ENCODE results near the gene CA11. TPM values are rescaled to one million over a fixed set of nuclear protein-coding genes. Genes with fewer than 3 reads are reported as not detected.
A peak's percentile ranks its signal among the peaks of the same experiment; 100 is the strongest.

The CA11 gene
- total RNA-seq, 2 experiments from 2014 or later, result 12.0 to 14.9 TPM

DNA sequence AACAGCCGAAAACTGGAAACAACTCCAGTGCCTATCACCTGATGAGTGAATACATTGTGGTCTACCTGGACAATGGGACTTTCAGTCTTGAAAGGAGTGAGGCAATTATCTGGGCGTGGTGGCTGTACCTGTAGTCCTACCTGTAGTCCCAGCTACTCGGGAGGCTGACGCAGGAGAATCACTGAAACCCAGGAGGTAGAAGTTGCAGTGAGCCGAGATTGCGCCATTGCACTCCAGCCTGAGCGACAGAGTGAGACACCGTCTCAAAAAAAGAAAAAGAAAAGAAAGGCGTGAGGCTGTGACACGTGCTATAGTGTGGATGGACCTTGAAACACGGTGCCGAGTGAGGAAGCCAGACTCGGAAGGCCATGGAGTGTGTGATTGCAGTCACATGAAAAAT, 30.9 kb upstream of the CA11 start:
- Mint-ChIP-seq H3K9me3 (no peaks in the 10 kb centered on the region), H3K36me3 (ENCODE audit: low read depth) (no peaks in the 10 kb centered on the region), H3K4me1 (ENCODE audit: low read depth) (peaks cover 5% of the 10 kb centered on the region), H3K27ac (no peak overlapping the region), H3K4me3 (no peak overlapping the region), H3K27me3 (ENCODE audit: low read depth) (no peaks in the 10 kb centered on the region)
- CTCF ChIA-PET, result interaction anchor here (1.4 kb wide), 1 partner anchor 187 kb away, joined by 9 read pairs; no protein-coding TSS in a partner anchor
- intact Hi-C loops (cut with micrococcal nuclease), result no loop called here
- no peak for DNase-seq

DNA sequence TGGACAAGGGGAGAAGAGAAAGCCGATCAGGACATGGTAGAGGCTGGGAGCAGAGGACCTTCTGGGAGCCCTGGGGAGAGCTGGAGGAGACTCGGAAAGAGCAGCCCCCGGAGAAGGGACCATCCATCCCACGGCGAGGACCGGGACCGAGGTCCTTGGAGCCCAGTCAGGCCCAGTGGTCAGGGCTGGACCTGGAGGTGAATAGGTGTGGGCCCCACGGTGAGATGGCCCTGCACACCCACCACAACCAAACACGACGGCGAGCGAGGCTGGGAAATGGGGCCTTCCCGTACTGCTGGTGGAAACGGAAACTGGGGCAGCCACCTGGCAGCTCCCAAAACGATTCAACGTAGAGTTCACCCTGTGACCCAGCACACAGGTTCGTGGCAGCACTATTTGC, 30.5 kb upstream of the CA11 start:
- Mint-ChIP-seq H3K4me1 (ENCODE audit: low read depth) (peaks cover 5% of the 10 kb centered on the region), H3K4me3 (no peak overlapping the region), H3K27ac (no peak overlapping the region), H3K9me3 (no peaks in the 10 kb centered on the region), H3K36me3 (ENCODE audit: low read depth) (no peaks in the 10 kb centered on the region), H3K27me3 (ENCODE audit: low read depth) (no peaks in the 10 kb centered on the region)
- CTCF ChIA-PET, result interaction anchor here (1.4 to 2.7 kb wide), 2 partner anchors 16 to 186 kb away, joined by 9 read pairs; no protein-coding TSS in a partner anchor
- intact Hi-C loops (cut with micrococcal nuclease), result no loop called here
- no peak for DNase-seq

GRCh38 chr19:48674921-48675824, 29.2 kb upstream of the CA11 start:
- Mint-ChIP-seq H3K27me3 (ENCODE audit: low read depth) (no peaks in the 10 kb centered on the region), H3K27ac (no peak overlapping the region), H3K4me3 (no peak overlapping the region), H3K4me1 (ENCODE audit: low read depth) (peaks cover 5% of the 10 kb centered on the region), H3K36me3 (ENCODE audit: low read depth) (no peaks in the 10 kb centered on the region), H3K9me3 (no peaks in the 10 kb centered on the region)
- DNase-seq, result peak; percentile 86
- intact Hi-C loops (cut with micrococcal nuclease), result loop anchor here (1.0 kb wide), 2 partner anchors 29 to 63 kb away; partner anchors contain the start of gene CA11
- CTCF ChIA-PET, result interaction anchor here (0.7 to 2.7 kb wide), 14 partner anchors 10 to 226 kb away, joined by 3 to 17 read pairs (median 5); partner anchors contain the start of genes CA11 and FUT2

DNA sequence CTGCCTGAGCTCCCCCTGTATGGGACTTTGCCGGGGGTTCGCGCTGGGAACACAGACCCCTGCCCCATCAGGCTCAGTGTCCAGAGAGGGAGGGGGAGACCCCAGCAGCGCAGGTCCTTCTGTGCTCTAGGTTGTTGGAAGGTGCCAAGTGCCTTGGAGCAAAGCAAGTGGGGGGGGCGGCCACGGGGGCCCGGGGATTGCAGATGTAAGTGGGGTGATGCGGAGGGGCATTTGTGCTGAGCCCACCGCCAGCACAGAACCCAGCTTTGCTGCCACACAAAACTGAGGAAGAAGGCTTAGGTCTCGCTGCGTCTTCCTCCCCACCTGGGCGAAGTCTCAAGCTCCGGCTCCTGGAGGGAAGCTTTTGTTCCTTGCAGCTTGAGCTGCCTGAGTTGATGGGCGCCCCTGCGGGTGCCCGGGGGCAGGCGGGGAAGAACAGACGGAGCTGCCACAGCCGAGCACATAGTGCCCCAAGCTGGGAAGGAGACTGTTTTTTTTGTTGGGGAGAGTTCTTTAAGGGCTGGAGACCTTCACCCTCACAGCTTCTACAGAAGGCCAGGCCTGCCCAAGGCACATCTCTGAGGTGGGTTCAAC, 28.3 kb upstream of the CA11 start:
- no peaks in the 10 kb centered on the region for H3K36me3 Mint-ChIP-seq (ENCODE audit: low read depth)
- DNase-seq, result no peak
- intact Hi-C loops (cut with micrococcal nuclease), result no loop called here
- no peaks in the 10 kb centered on the region for H3K9me3 Mint-ChIP-seq
- H3K4me3 Mint-ChIP-seq, result no peak overlapping the region
- H3K27me3 Mint-ChIP-seq (ENCODE audit: low read depth), result no peaks in the 10 kb centered on the region
- CTCF ChIA-PET, result interaction anchor here (0.7 to 2.7 kb wide), 11 partner anchors 9 to 114 kb away, joined by 3 to 17 read pairs (median 6); partner anchors contain the start of genes CA11 and FUT2
- peaks cover 5% of the 10 kb centered on the region for H3K4me1 Mint-ChIP-seq (ENCODE audit: low read depth)
- H3K27ac Mint-ChIP-seq, result no peak overlapping the region

- CTCF ChIA-PET, result interaction anchor here (0.6 to 2.6 kb wide), 6 partner anchors 9 to 602 kb away, joined by 5 to 17 read pairs (median 6); partner anchors contain the start of genes CA11 and FUT2
- Mint-ChIP-seq H3K4me3 (no peak overlapping the region), H3K27me3 (ENCODE audit: low read depth) (no peaks in the 10 kb centered on the region), H3K27ac (no peak overlapping the region), H3K9me3 (no peaks in the 10 kb centered on the region), H3K4me1 (ENCODE audit: low read depth) (peaks cover 5% of the 10 kb centered on the region), H3K36me3 (ENCODE audit: low read depth) (no peaks in the 10 kb centered on the region)
- intact Hi-C loops (cut with micrococcal nuclease), result no loop called here
- no peak for DNase-seq
These were observed 27.6 kb upstream of the CA11 start for GRCh38 chr19:48673436-48674100.

- Mint-ChIP-seq H3K36me3 (ENCODE audit: low read depth) (no peaks in the 10 kb centered on the region), H3K27ac (no peak within 1 kb of the TSS), H3K9me3 (no peaks in the 10 kb centered on the region), H3K4me1 (ENCODE audit: low read depth) (peaks cover 5% of the 10 kb centered on the region), H3K4me3 (no peak within 1 kb of the TSS), H3K27me3 (ENCODE audit: low read depth) (no peaks in the 10 kb centered on the region)
- intact Hi-C loops (cut with micrococcal nuclease), result no loop called here
- CTCF ChIA-PET, result interaction anchor here (0.6 kb wide), 1 partner anchor 603 kb away, joined by 5 read pairs; no protein-coding TSS in a partner anchor
- DNase-seq, result no peak
These were observed 27.0 kb upstream of the CA11 start, which contains the start of gene NTN5 for GRCh38 chr19:48672994-48673393. Gene NTN5 (minus strand): TSS chr19:48673017. CDS start chr19:48670986, 2,031 bp downstream.

GRCh38 chr19:48671446-48671995, 25.5 kb upstream of the CA11 start:
- Mint-ChIP-seq H3K27me3 (ENCODE audit: low read depth) (no peaks in the 10 kb centered on the region), H3K4me1 (ENCODE audit: low read depth) (peaks cover 5% of the 10 kb centered on the region), H3K27ac (no peak overlapping the region), H3K4me3 (no peak overlapping the region), H3K36me3 (ENCODE audit: low read depth) (no peaks in the 10 kb centered on the region), H3K9me3 (no peaks in the 10 kb centered on the region)
- CTCF ChIA-PET, result interaction anchor here (0.6 kb wide), 1 partner anchor 28 kb away, joined by 5 read pairs; no protein-coding TSS in a partner anchor
- DNase-seq, result no peak
- intact Hi-C loops (cut with micrococcal nuclease), result no loop called here

GRCh38 chr19:48670699-48671445, 24.9 kb upstream of the CA11 start:
- Mint-ChIP-seq H3K27me3 (ENCODE audit: low read depth) (no peaks in the 10 kb centered on the region), H3K27ac (no peak overlapping the region), H3K9me3 (no peaks in the 10 kb centered on the region), H3K4me3 (no peak overlapping the region), H3K36me3 (ENCODE audit: low read depth) (no peaks in the 10 kb centered on the region), H3K4me1 (ENCODE audit: low read depth) (peaks cover 5% of the 10 kb centered on the region)
- CTCF ChIA-PET, result interaction anchor here (0.6 kb wide), 2 partner anchors 29 to 1327 kb away, joined by 3 to 5 read pairs; no protein-coding TSS in a partner anchor
- intact Hi-C loops (cut with micrococcal nuclease), result no loop called here
- no peak for DNase-seq

GRCh38 chr19:48669903-48670668, 24.1 kb upstream of the CA11 start:
- DNase-seq, result no peak
- CTCF ChIA-PET, result interaction anchor here (0.6 kb wide), 1 partner anchor 1326 kb away, joined by 3 read pairs; no protein-coding TSS in a partner anchor
- peaks cover 1% of the 10 kb centered on the region for H3K4me1 Mint-ChIP-seq (ENCODE audit: low read depth)
- H3K27me3 Mint-ChIP-seq (ENCODE audit: low read depth), result no peaks in the 10 kb centered on the region
- intact Hi-C loops (cut with micrococcal nuclease), result no loop called here
- H3K4me3 Mint-ChIP-seq, result no peak overlapping the region
- no peak overlapping the region for H3K27ac Mint-ChIP-seq
- H3K36me3 Mint-ChIP-seq (ENCODE audit: low read depth), result no peaks in the 10 kb centered on the region
- no peaks in the 10 kb centered on the region for H3K9me3 Mint-ChIP-seq

- Mint-ChIP-seq H3K27ac (no peak overlapping the region), H3K36me3 (ENCODE audit: low read depth) (no peaks in the 10 kb centered on the region), H3K9me3 (no peaks in the 10 kb centered on the region), H3K27me3 (ENCODE audit: low read depth) (no peaks in the 10 kb centered on the region), H3K4me3 (no peak overlapping the region), H3K4me1 (ENCODE audit: low read depth) (no peaks in the 10 kb centered on the region)
- CTCF ChIA-PET, result no interaction called here
- DNase-seq, result no peak
- intact Hi-C loops (cut with micrococcal nuclease), result no loop called here
These were observed 22.8 kb upstream of the CA11 start for GRCh38 chr19:48668761-48669160.

DNA sequence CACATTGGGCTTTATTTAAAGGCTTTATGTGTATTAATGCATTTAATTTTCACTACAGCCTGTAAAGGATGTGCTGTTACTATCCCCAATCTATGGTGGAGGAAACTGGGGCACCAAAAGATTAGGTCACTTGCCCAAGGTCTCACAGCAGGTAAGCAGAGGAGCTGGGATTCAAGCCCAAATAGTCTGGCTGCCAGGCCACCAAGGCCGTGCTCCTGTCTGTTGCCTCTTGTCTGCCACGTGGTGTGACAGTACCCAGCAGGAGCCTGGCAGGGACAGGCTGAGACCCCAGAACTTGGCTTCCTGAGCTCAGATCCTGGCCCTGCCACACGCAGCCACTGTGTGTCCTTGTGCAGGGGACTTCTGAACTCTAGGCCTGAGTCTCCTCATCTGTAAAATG, 22.3 kb upstream of the CA11 start:
- CTCF ChIA-PET, result no interaction called here
- no peaks in the 10 kb centered on the region for H3K9me3 Mint-ChIP-seq
- H3K27me3 Mint-ChIP-seq (ENCODE audit: low read depth), result no peaks in the 10 kb centered on the region
- intact Hi-C loops (cut with micrococcal nuclease), result no loop called here
- no peak overlapping the region for H3K4me3 Mint-ChIP-seq
- no peak overlapping the region for H3K27ac Mint-ChIP-seq
- H3K36me3 Mint-ChIP-seq (ENCODE audit: low read depth), result no peaks in the 10 kb centered on the region
- no peak for DNase-seq
- no peaks in the 10 kb centered on the region for H3K4me1 Mint-ChIP-seq (ENCODE audit: low read depth)

Measured in activated naive CD4-positive, alpha-beta T cell treated with anti-CD3 and anti-CD28 coated beads for 36 hours (primary cell).